Activated naive CD8-positive, alpha-beta T cell treated with anti-CD3 and anti-CD28 coated beads, Interleukin-2, amount 50 U/mL, for 24 hours (primary cell): Measurements from ENCODE around the gene FRMD4B.

Experiments used
- ATAC-seq: fragments of 150-1000 bp; cut with Tn5 transposase; one replicate; pipeline ENCODE4 v1.10.0; 2021
- DNase-seq: peaks from one replicate; pipeline ENCODE4 v3.0.0; 2021
- H3K27ac Mint-ChIP-seq: one replicate; pipeline ENCODE4 v1.8.0; 2021; ENCODE audit warnings: mild to moderate bottlenecking, mixed read lengths
- H3K27me3 Mint-ChIP-seq: one replicate; pipeline ENCODE4 v1.8.0; 2021; ENCODE audit warnings: mixed read lengths
- H3K36me3 Mint-ChIP-seq: one replicate; pipeline ENCODE4 v1.8.0; 2021; ENCODE audit warnings: low read depth, mixed read lengths
- H3K4me1 Mint-ChIP-seq: one replicate; pipeline ENCODE4 v1.8.0; 2021; ENCODE audit warnings: mixed read lengths
- H3K4me3 Mint-ChIP-seq: one replicate; pipeline ENCODE4 v1.8.0; 2021; ENCODE audit warnings: mild to moderate bottlenecking, moderate library complexity, mixed read lengths
- H3K9me3 Mint-ChIP-seq: one replicate; pipeline ENCODE4 v1.8.0; 2021; ENCODE audit warnings: mixed read lengths

Gene FRMD4B

GRCh38 chr3:69359916-69360315, 26.0 kb downstream of the FRMD4B start:
- H3K36me3 Mint-ChIP-seq = no peaks in the 10 kb centered on the region
- ATAC-seq (no peak), DNase-seq (no peak)
- H3K9me3 Mint-ChIP-seq = peaks cover 7% of the 10 kb centered on the region
- H3K27ac Mint-ChIP-seq = no peak overlapping the region
- H3K4me3 Mint-ChIP-seq = no peak overlapping the region
- no peaks in the 10 kb centered on the region for H3K4me1 Mint-ChIP-seq
- peaks cover 9% of the 10 kb centered on the region for H3K27me3 Mint-ChIP-seq

GRCh38 chr3:69359339-69359893, 26.5 kb downstream of the FRMD4B start:
- Mint-ChIP-seq H3K36me3 (no peaks in the 10 kb centered on the region), H3K4me3 (no peak overlapping the region), H3K9me3 (peaks cover 7% of the 10 kb centered on the region), H3K4me1 (no peaks in the 10 kb centered on the region), H3K27me3 (peaks cover 11% of the 10 kb centered on the region), H3K27ac (no peak overlapping the region)
- DNase-seq (no peak), ATAC-seq (no peak)

GRCh38 chr3:69357196-69357595, 28.7 kb downstream of the FRMD4B start:
- Mint-ChIP-seq H3K4me3 (no peak overlapping the region), H3K9me3 (peaks cover 7% of the 10 kb centered on the region), H3K27me3 (peaks cover 26% of the 10 kb centered on the region), H3K4me1 (peaks cover 13% of the 10 kb centered on the region), H3K27ac (no peak overlapping the region), H3K36me3 (no peaks in the 10 kb centered on the region)
- no peak for DNase-seq
- no peak for ATAC-seq

- ATAC-seq = no peak
Observed at GRCh38 chr3:69354948-69355347, 30.9 kb downstream of the FRMD4B start.

GRCh38 chr3:69353503-69353902, 32.4 kb downstream of the FRMD4B start:
- H3K9me3 Mint-ChIP-seq = peaks cover 3% of the 10 kb centered on the region
- peaks cover 33% of the 10 kb centered on the region for H3K27me3 Mint-ChIP-seq
- no peaks in the 10 kb centered on the region for H3K36me3 Mint-ChIP-seq
- peak overlapping the region; percentile 29 for H3K27ac Mint-ChIP-seq
- peak overlapping the region; percentile 68 for H3K4me3 Mint-ChIP-seq
- ATAC-seq = no peak
- peaks cover 14% of the 10 kb centered on the region for H3K4me1 Mint-ChIP-seq
- no peak for DNase-seq

More at GRCh38 chr3:69354948-69355347, 30.9 kb downstream of the FRMD4B start:
- H3K36me3 Mint-ChIP-seq = no peaks in the 10 kb centered on the region
- peaks cover 32% of the 10 kb centered on the region for H3K27me3 Mint-ChIP-seq
- peaks cover 14% of the 10 kb centered on the region for H3K4me1 Mint-ChIP-seq
- no peak overlapping the region for H3K27ac Mint-ChIP-seq
- peaks cover 7% of the 10 kb centered on the region for H3K9me3 Mint-ChIP-seq
- DNase-seq = no peak
- no peak overlapping the region for H3K4me3 Mint-ChIP-seq

GRCh38 chr3:69353088-69353478, 32.8 kb downstream of the FRMD4B start:
- H3K27me3 Mint-ChIP-seq = peaks cover 33% of the 10 kb centered on the region
- peak overlapping the region; percentile 68 for H3K4me3 Mint-ChIP-seq
- ATAC-seq = no peak
- peaks cover 14% of the 10 kb centered on the region for H3K4me1 Mint-ChIP-seq
- no peaks in the 10 kb centered on the region for H3K36me3 Mint-ChIP-seq
- peak overlapping the region; percentile 29 for H3K27ac Mint-ChIP-seq
- H3K9me3 Mint-ChIP-seq = no peaks in the 10 kb centered on the region
- DNase-seq = no peak

GRCh38 chr3:69352305-69353087, 33.4 kb downstream of the FRMD4B start:
- Mint-ChIP-seq H3K27ac (no peak overlapping the region), H3K27me3 (peaks cover 35% of the 10 kb centered on the region), H3K4me3 (no peak overlapping the region), H3K4me1 (peaks cover 14% of the 10 kb centered on the region), H3K36me3 (no peaks in the 10 kb centered on the region), H3K9me3 (no peaks in the 10 kb centered on the region)
- DNase-seq (no peak), ATAC-seq (no peak)

GRCh38 chr3:69343875-69344274, 42.0 kb downstream of the FRMD4B start:
- Mint-ChIP-seq H3K36me3 (peaks cover 2% of the 10 kb centered on the region), H3K4me3 (no peak overlapping the region), H3K4me1 (no peaks in the 10 kb centered on the region), H3K27me3 (peaks cover 10% of the 10 kb centered on the region), H3K27ac (no peak overlapping the region), H3K9me3 (peaks cover 5% of the 10 kb centered on the region)
- ATAC-seq = no peak
- no peak for DNase-seq

- Mint-ChIP-seq H3K36me3 (peaks cover 2% of the 10 kb centered on the region), H3K9me3 (peaks cover 5% of the 10 kb centered on the region), H3K27ac (no peak overlapping the region), H3K4me1 (no peaks in the 10 kb centered on the region), H3K27me3 (peaks cover 5% of the 10 kb centered on the region), H3K4me3 (no peak overlapping the region)
- no peak for DNase-seq
- no peak for ATAC-seq
Observed at GRCh38 chr3:69342074-69342473, 43.8 kb downstream of the FRMD4B start.

- Mint-ChIP-seq H3K9me3 (no peaks in the 10 kb centered on the region), H3K27ac (peak overlapping the region; percentile 20), H3K4me3 (no peak overlapping the region), H3K27me3 (peaks cover 2% of the 10 kb centered on the region), H3K4me1 (no peaks in the 10 kb centered on the region), H3K36me3 (no peaks in the 10 kb centered on the region)
- ATAC-seq = no peak
- no peak for DNase-seq
Observed at GRCh38 chr3:69339760-69340159, 46.1 kb downstream of the FRMD4B start.

GRCh38 chr3:69338911-69339310, 47.0 kb downstream of the FRMD4B start:
- ATAC-seq (no peak), DNase-seq (no peak)
- peaks cover 2% of the 10 kb centered on the region for H3K27me3 Mint-ChIP-seq
- no peaks in the 10 kb centered on the region for H3K36me3 Mint-ChIP-seq
- H3K4me1 Mint-ChIP-seq = no peaks in the 10 kb centered on the region
- no peak overlapping the region for H3K4me3 Mint-ChIP-seq
- no peak overlapping the region for H3K27ac Mint-ChIP-seq
- no peaks in the 10 kb centered on the region for H3K9me3 Mint-ChIP-seq

GRCh38 chr3:69332934-69333333, 53.0 kb downstream of the FRMD4B start:
- Mint-ChIP-seq H3K27ac (no peak overlapping the region), H3K9me3 (no peaks in the 10 kb centered on the region), H3K4me3 (no peak overlapping the region), H3K27me3 (peaks cover 2% of the 10 kb centered on the region), H3K36me3 (peaks cover 2% of the 10 kb centered on the region), H3K4me1 (peaks cover 12% of the 10 kb centered on the region)
- DNase-seq (no peak), ATAC-seq (no peak)

- H3K4me3 Mint-ChIP-seq = no peak overlapping the region
- no peak for ATAC-seq
- H3K27me3 Mint-ChIP-seq = no peaks in the 10 kb centered on the region
- peaks cover 2% of the 10 kb centered on the region for H3K36me3 Mint-ChIP-seq
- no peaks in the 10 kb centered on the region for H3K9me3 Mint-ChIP-seq
- DNase-seq = no peak
- H3K27ac Mint-ChIP-seq = no peak overlapping the region
- peaks cover 32% of the 10 kb centered on the region for H3K4me1 Mint-ChIP-seq
Observed at GRCh38 chr3:69330891-69331400, 54.9 kb downstream of the FRMD4B start.

- peaks cover 2% of the 10 kb centered on the region for H3K36me3 Mint-ChIP-seq
- no peaks in the 10 kb centered on the region for H3K9me3 Mint-ChIP-seq
- ATAC-seq (no peak), DNase-seq (no peak)
- H3K4me1 Mint-ChIP-seq = peaks cover 41% of the 10 kb centered on the region
- no peak overlapping the region for H3K4me3 Mint-ChIP-seq
- H3K27me3 Mint-ChIP-seq = no peaks in the 10 kb centered on the region
- no peak overlapping the region for H3K27ac Mint-ChIP-seq
Observed at GRCh38 chr3:69329892-69330291, 56.0 kb downstream of the FRMD4B start.

- Mint-ChIP-seq H3K27ac (peak overlapping the region; percentile 96), H3K4me1 (peaks cover 47% of the 10 kb centered on the region), H3K36me3 (peaks cover 2% of the 10 kb centered on the region), H3K27me3 (no peaks in the 10 kb centered on the region), H3K9me3 (no peaks in the 10 kb centered on the region), H3K4me3 (peak overlapping the region; percentile 20)
- DNase-seq = no peak
- no peak for ATAC-seq
Observed at GRCh38 chr3:69328963-69329302, 57.0 kb downstream of the FRMD4B start.
